GM23338 (cell line): ENCODE measurements around the gene YIPF5. TPM values are rescaled to one million over a fixed set of nuclear protein-coding genes. Genes with fewer than 3 reads are reported as not detected.

Source experiments
- ATAC-seq: fragments of 200-7000 bp; cut with Tn5 transposase; 3 replicates; pipeline ENCODE4 v1.9.1; 2020
- DNase-seq: peaks from one replicate; pipeline ENCODE4 v3.0.0-alpha.2; 2015; ENCODE audit warnings: low spot score
- H2AFZ ChIP-seq: fragments of 200-600 bp; sonication (generic); 2 replicates; pipeline ENCODE4 v1.8.0; 2016; ENCODE audit warnings: antibody characterized with exemption, mild to moderate bottlenecking, moderate library complexity
- H3F3A ChIP-seq: fragments of 200-600 bp; sonication (generic); replicated peaks from 2 replicates; pipeline ENCODE4 v1.8.0; 2017; ENCODE audit warnings: antibody characterized with exemption, mixed run types, low read depth
- H3K27ac ChIP-seq: fragments of 200-600 bp; sonication (generic); 2 replicates; pipeline ENCODE4 v1.6.1; 2016; ENCODE audit warnings: low read depth
- H3K27me3 ChIP-seq: fragments of 200-600 bp; sonication (generic); 2 replicates; pipeline ENCODE4 v1.8.0; 2016; ENCODE audit warnings: mild to moderate bottlenecking, mixed run types, moderate library complexity; ENCODE audit not compliant: insufficient read depth
- H3K36me3 ChIP-seq: fragments of 200-600 bp; sonication (generic); 2 replicates; pipeline ENCODE4 v1.8.0; 2016; ENCODE audit warnings: mild to moderate bottlenecking; ENCODE audit not compliant: insufficient read depth
- H3K4me1 ChIP-seq: fragments of 200-600 bp; sonication (generic); 2 replicates; pipeline ENCODE4 v1.8.0; 2016; ENCODE audit warnings: mild to moderate bottlenecking, moderate library complexity; ENCODE audit not compliant: insufficient read depth
- H3K4me2 ChIP-seq: fragments of 200-600 bp; sonication (generic); 2 replicates; pipeline ENCODE4 v1.7.1; 2017; ENCODE audit warnings: mixed run types
- H3K4me3 ChIP-seq: fragments of 200-600 bp; sonication (generic); 2 replicates; pipeline ENCODE4 v1.6.1; 2016; ENCODE audit warnings: mixed run types
- H3K79me2 ChIP-seq: fragments of 200-600 bp; sonication (generic); replicated peaks from 2 replicates; pipeline ENCODE4 v1.8.0; 2017; ENCODE audit warnings: mild to moderate bottlenecking; ENCODE audit not compliant: insufficient read depth
- H3K9me2 ChIP-seq: fragments of 200-600 bp; sonication (generic); 2 replicates; pipeline ENCODE4 v1.8.0; 2017; ENCODE audit not compliant: insufficient read depth
- H4K20me1 ChIP-seq: fragments of 200-600 bp; sonication (generic); replicated peaks from 2 replicates; pipeline ENCODE4 v1.8.0; 2017; ENCODE audit warnings: mild to moderate bottlenecking; ENCODE audit not compliant: insufficient read depth
- H3K27ac Mint-ChIP-seq: 2 replicates; pipeline ENCODE4 v1.8.0; 2020; ENCODE audit warnings: inconsistent platforms, mild to moderate bottlenecking, moderate library complexity, mixed read lengths
- H3K27me3 Mint-ChIP-seq: 3 replicates; pipeline ENCODE4 v1.8.0; 2022; ENCODE audit warnings: low read depth, mild to moderate bottlenecking, moderate library complexity, mixed read lengths, inconsistent platforms; ENCODE audit not compliant: insufficient read depth, poor library complexity
- H3K36me3 Mint-ChIP-seq: 3 replicates; pipeline ENCODE4 v1.8.0; 2021; ENCODE audit warnings: low read depth, mild to moderate bottlenecking, inconsistent platforms, moderate library complexity, mixed read lengths
- H3K4me1 Mint-ChIP-seq: 3 replicates; pipeline ENCODE4 v1.8.0; 2020; ENCODE audit warnings: mild to moderate bottlenecking, inconsistent platforms, mixed read lengths
- H3K4me3 Mint-ChIP-seq: 3 replicates; pipeline ENCODE4 v1.8.0; 2021; ENCODE audit warnings: moderate library complexity, mild to moderate bottlenecking, inconsistent platforms, mixed read lengths
- H3K9me3 Mint-ChIP-seq: 3 replicates; pipeline ENCODE4 v1.8.0; 2020; ENCODE audit warnings: moderate library complexity, mild to moderate bottlenecking, inconsistent platforms, mixed read lengths
- CREB1 ChIP-seq: fragments of 250-450 bp; sonication (Bioruptor Pico); IDR thresholded peaks from 2 replicates; pipeline ENCODE4 v1.5.0; 2020; ENCODE audit warnings: low read depth, mild to moderate bottlenecking, moderate library complexity
- CTCF ChIP-seq, 2 experiments: fragments of 200-600 bp in 1 of 2; sonication (generic) in 1 of 2; conservative IDR thresholded peaks; 2 replicates each; pipeline versions ENCODE4 v1.5.1 to v1.6.1; 2016 to 2017; ENCODE audit warnings: antibody characterized with exemption in 2 of 2, low read depth in 2 of 2, mild to moderate bottlenecking in 2 of 2, moderate library complexity in 1 of 2
- EZH2 ChIP-seq: fragments of 200-600 bp; sonication (generic); IDR thresholded peaks from one replicate; pipeline ENCODE4 v1.8.0; 2017; ENCODE audit warnings: antibody characterized with exemption, mild to moderate bottlenecking, low read depth; ENCODE audit not compliant: unreplicated experiment
- EZH2phosphoT487 ChIP-seq: fragments of 200-600 bp; sonication (generic); IDR thresholded peaks from one replicate; pipeline ENCODE4 v1.8.1; 2018; ENCODE audit warnings: antibody characterized with exemption; ENCODE audit not compliant: unreplicated experiment
- JUNB ChIP-seq: IDR thresholded peaks from one replicate; pipeline ENCODE4 v1.6.1; 2016; ENCODE audit warnings: antibody characterized with exemption; ENCODE audit not compliant: unreplicated experiment
- NANOG ChIP-seq: IDR thresholded peaks from 2 replicates; pipeline ENCODE4 v1.6.1; 2016; ENCODE audit warnings: antibody characterized with exemption, borderline replicate concordance
- POLR2AphosphoS5 ChIP-seq: IDR thresholded peaks from 2 replicates; pipeline ENCODE4 v1.6.1; 2016; ENCODE audit warnings: antibody characterized with exemption, low read depth
- REST ChIP-seq: IDR thresholded peaks from one replicate; pipeline ENCODE4 v1.6.1; 2018; ENCODE audit warnings: antibody characterized with exemption; ENCODE audit not compliant: unreplicated experiment
- ZNF331 ChIP-seq: fragments of 250-450 bp; sonication (Bioruptor Pico); IDR thresholded peaks from 2 replicates; pipeline ENCODE4 v1.5.0; 2020; ENCODE audit warnings: low read depth, mild to moderate bottlenecking, moderate library complexity
- ZNF462 ChIP-seq: fragments of 250-450 bp; sonication (Bioruptor Pico); IDR thresholded peaks from 2 replicates; pipeline ENCODE4 v1.5.0; 2020; ENCODE audit warnings: mild to moderate bottlenecking, moderate library complexity
- polyA plus RNA-seq: library from polyadenylated mRNA; unstranded; fragments of >200 nt; fragmentation: Nextera tagmentation; extraction: Ambion mirVana; gene quantifications from 2 replicates; pipeline ENCODE4 v1.2.1, GENCODE V29; 2016
- total RNA-seq: library from RNA; depleted of rRNA; stranded (reverse); fragments of >200 nt; shearing (Covaris generic); gene quantifications from 2 replicates; pipeline ENCODE4 v1.2.3, GENCODE V29; 2014

Gene YIPF5
- total and polyA plus RNA-seq, 2 experiments from 2014 or later, result 28.1 to 46.5 TPM

GRCh38 chr5:144206141-144206540 lies 35.7 kb upstream of the YIPF5 start:
- no peak overlapping the region for H3K27ac Mint-ChIP-seq
- Histone ChIP-seq H3K4me3 (no peak overlapping the region), H3K27me3 (peaks cover 19% of the 10 kb centered on the region), H3K79me2 (no peaks in the 10 kb centered on the region), H3K36me3 (no peaks in the 10 kb centered on the region), H3K27ac (no peak overlapping the region), H3K9me2 (no peaks in the 10 kb centered on the region), H3K4me1 (peaks cover 6% of the 10 kb centered on the region), H2AFZ (no peak overlapping the region), H4K20me1 (no peaks in the 10 kb centered on the region; the same call in 1 of the 2 replicates), H3K4me2 (no peak overlapping the region), H3F3A (no peaks in the 10 kb centered on the region)
- DNase-seq, result no peak
- H3K9me3 Mint-ChIP-seq, result no peaks in the 10 kb centered on the region
- no peak overlapping the region for H3K4me3 Mint-ChIP-seq
- no peak for ATAC-seq
- H3K36me3 Mint-ChIP-seq, result no peaks in the 10 kb centered on the region
- no peak for TF ChIP-seq CREB1
- no peak for TF ChIP-seq EZH2
- no peak for TF ChIP-seq CTCF (conservative IDR thresholded peaks at IDR 0.05; ENCODE audit: low read depth in 2 of 2)
- no peak for TF ChIP-seq EZH2phosphoT487
- no peak for TF ChIP-seq REST
- TF ChIP-seq POLR2AphosphoS5, result no peak
- peaks cover 16% of the 10 kb centered on the region for H3K4me1 Mint-ChIP-seq
- peaks cover 8% of the 10 kb centered on the region for H3K27me3 Mint-ChIP-seq

GRCh38 chr5:144205141-144205551 lies 34.7 kb upstream of the YIPF5 start:
- H3K27me3 Mint-ChIP-seq, result peaks cover 8% of the 10 kb centered on the region
- DNase-seq (peak; percentile 80), ATAC-seq (peak; percentile 90)
- H3K4me3 ChIP-seq, result peak overlapping the region; percentile 68
- no peaks in the 10 kb centered on the region for H3K79me2 ChIP-seq
- peak overlapping the region; percentile 95 for H2AFZ ChIP-seq
- no peaks in the 10 kb centered on the region for H3F3A ChIP-seq
- H3K4me2 ChIP-seq, result peak overlapping the region; percentile 83
- no peaks in the 10 kb centered on the region for H3K9me2 ChIP-seq
- H3K36me3 ChIP-seq, result no peaks in the 10 kb centered on the region
- H3K9me3 Mint-ChIP-seq, result no peaks in the 10 kb centered on the region
- no peaks in the 10 kb centered on the region; the same call in 1 of the 2 replicates for H4K20me1 ChIP-seq
- H3K4me3 Mint-ChIP-seq, result peak overlapping the region; percentile 71
- no peaks in the 10 kb centered on the region for H3K36me3 Mint-ChIP-seq
- H3K27me3 ChIP-seq, result peaks cover 19% of the 10 kb centered on the region
- peaks cover 16% of the 10 kb centered on the region for H3K4me1 Mint-ChIP-seq
- no peak overlapping the region for H3K27ac ChIP-seq
- H3K27ac Mint-ChIP-seq, result no peak overlapping the region
- peaks cover 6% of the 10 kb centered on the region for H3K4me1 ChIP-seq
- TF ChIP-seq NANOG (no peak), ZNF331 (CRISPR knock-in tag) (no peak), POLR2AphosphoS5 (no peak), JUNB (no peak), ZNF462 (CRISPR knock-in tag) (no peak)
